GM12865 (cell line): Measurements from ENCODE around the gene EEPD1.

ENCODE experiments used
- DNase-seq: peaks from one replicate; pipeline ENCODE4 v3.0.0; 2010; ENCODE audit warnings: low read depth
- H3K4me3 ChIP-seq: 2 replicates; pipeline ENCODE4 v1.5.1; 2011; ENCODE audit warnings: mild to moderate bottlenecking, low read depth, low read length, control low read depth
- CTCF ChIP-seq: IDR thresholded peaks from 2 replicates; pipeline ENCODE4 v1.5.1; 2011; ENCODE audit warnings: low read length, control low read depth, low read depth, inconsistent platforms; ENCODE audit not compliant: insufficient read depth; ENCODE audit errors: missing control alignments

The EEPD1 gene

GRCh38 chr7:36278620-36279172 is 125.6 kb downstream of the EEPD1 start:
- TF ChIP-seq CTCF, result no peak
- no peak for DNase-seq
- no peak overlapping the region for H3K4me3 ChIP-seq

GRCh38 chr7:36279200-36279925 is 126.3 kb downstream of the EEPD1 start:
- DNase-seq, result peak; percentile 79
- H3K4me3 ChIP-seq, result no peak overlapping the region
- TF ChIP-seq CTCF, result no peak

DNA sequence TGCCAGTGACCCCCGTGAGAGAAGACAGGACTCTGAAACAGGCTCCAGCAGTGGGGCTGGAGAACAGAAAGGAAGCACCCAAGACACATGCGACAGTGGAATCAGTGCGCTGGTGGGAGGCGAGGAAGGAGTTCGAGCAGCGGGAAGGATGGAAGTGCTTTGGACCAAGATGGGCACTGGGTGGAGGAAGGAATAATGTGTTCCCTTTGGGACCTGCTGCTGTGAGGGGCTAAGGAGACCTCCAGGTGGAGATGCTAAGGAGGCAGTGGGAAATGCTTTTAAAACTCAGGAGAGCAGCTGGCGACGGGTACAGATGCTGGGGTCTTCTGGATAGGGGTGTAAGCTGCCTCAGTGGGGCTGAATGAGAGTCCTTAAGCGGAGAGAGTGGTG is 126.9 kb downstream of the EEPD1 start:
- no peak overlapping the region for H3K4me3 ChIP-seq
- TF ChIP-seq CTCF, result no peak

GRCh38 chr7:36280840-36281812 is 128.1 kb downstream of the EEPD1 start:
- DNase-seq, result peak; percentile 71
- TF ChIP-seq CTCF, result no peak
- H3K4me3 ChIP-seq, result no peak overlapping the region

More for the DNA sequence above, 126.9 kb downstream of the EEPD1 start:
- no peak for DNase-seq

DNA sequence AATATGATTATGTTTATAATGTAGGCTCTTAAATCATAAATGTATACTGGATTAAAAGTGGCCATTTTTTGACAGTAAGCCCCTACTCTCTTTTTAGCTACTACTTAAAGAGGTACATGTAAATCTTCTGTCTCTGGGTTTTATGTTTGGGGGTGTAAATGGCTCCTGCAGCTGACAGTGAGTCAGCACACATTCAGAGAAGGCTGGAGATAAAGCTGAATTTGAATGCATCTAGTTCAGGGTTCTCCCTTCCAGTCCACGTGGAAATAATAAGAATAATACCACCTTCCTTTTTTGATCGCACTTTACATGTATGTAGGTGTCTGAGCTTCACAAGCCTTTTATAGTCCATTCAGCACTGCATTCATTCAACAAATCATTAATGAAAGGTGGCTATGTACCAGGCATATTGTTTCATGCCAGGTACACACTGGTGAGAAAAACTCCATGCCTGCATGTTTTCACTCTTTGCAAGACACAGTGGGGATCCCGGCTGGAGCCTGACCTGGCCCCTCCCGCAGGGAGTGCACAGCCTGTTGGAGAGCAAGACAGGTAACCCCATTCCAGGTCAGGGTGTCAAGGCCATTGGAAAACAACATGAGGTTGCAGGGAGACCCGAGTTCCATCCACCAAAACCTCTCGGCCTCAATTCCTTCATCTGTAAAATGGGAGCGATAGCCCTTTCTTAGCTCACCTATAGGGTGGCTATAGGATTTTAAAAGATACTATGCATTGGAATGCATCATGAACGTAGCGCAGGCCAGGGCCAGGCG is 129.1 kb downstream of the EEPD1 start:
- H3K4me3 ChIP-seq, result no peak overlapping the region
- DNase-seq, result no peak
- no peak for TF ChIP-seq CTCF

GRCh38 chr7:36283181-36283580 is 130.1 kb downstream of the EEPD1 start:
- H3K4me3 ChIP-seq, result no peak overlapping the region
- no peak for TF ChIP-seq CTCF
- DNase-seq, result no peak
